Measurements from ENCODE around the gene COX7A2.

GRCh38 chr6:75246386-75246785 lies 2.8 kb upstream of the COX7A2 start:
- TF ChIP-seq, protein P1, sequence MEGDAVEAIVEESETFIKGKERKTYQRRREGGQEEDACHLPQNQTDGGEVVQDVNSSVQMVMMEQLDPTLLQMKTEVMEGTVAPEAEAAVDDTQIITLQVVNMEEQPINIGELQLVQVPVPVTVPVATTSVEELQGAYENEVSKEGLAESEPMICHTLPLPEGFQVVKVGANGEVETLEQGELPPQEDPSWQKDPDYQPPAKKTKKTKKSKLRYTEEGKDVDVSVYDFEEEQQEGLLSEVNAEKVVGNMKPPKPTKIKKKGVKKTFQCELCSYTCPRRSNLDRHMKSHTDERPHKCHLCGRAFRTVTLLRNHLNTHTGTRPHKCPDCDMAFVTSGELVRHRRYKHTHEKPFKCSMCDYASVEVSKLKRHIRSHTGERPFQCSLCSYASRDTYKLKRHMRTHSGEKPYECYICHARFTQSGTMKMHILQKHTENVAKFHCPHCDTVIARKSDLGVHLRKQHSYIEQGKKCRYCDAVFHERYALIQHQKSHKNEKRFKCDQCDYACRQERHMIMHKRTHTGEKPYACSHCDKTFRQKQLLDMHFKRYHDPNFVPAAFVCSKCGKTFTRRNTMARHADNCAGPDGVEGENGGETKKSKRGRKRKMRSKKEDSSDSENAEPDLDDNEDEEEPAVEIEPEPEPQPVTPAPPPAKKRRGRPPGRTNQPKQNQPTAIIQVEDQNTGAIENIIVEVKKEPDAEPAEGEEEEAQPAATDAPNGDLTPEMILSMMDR (IDR thresholded peaks at IDR 0.05): no peak
- TF ChIP-seq POLR2A (IDR thresholded peaks at IDR 0.05): no peak
